H1 (cell line): Measurements from ENCODE around the gene ATP11A. TPM values are rescaled to one million over a fixed set of nuclear protein-coding genes. Genes with fewer than 3 reads are reported as not detected.

ENCODE experiments used
- E2F6 ChIP-seq: IDR thresholded peaks from 2 replicates; pipeline ENCODE4 v1.6.1; 2012; ENCODE audit warnings: inconsistent platforms
- EGR1 ChIP-seq: IDR thresholded peaks from 2 replicates; pipeline ENCODE4 v1.6.1; 2011; ENCODE audit warnings: low read depth, low read length, borderline replicate concordance
- MAFK ChIP-seq: IDR thresholded peaks from 2 replicates; pipeline ENCODE4 v1.6.1; 2012; ENCODE audit warnings: low read depth, mild to moderate bottlenecking, improper control_type of control experiment, low read length
- NANOG ChIP-seq: IDR thresholded peaks from 2 replicates; pipeline ENCODE4 v1.6.1; 2011; ENCODE audit warnings: low read length, low read depth, mild to moderate bottlenecking, inconsistent platforms; ENCODE audit not compliant: insufficient read depth, poor library complexity, severe bottlenecking
- POLR2AphosphoS5 ChIP-seq: IDR thresholded peaks from 2 replicates; pipeline ENCODE4 v1.6.1; 2011; ENCODE audit warnings: low read depth, low read length
- polyA plus RNA-seq, 7 experiments: library from polyadenylated mRNA; depleted of rRNA in 3 of 7; stranded (reverse) in 5 of 7; unstranded in 2 of 7; fragments of >200 nt in 5 of 7; fragments of 200-250 nt in 2 of 7; gene quantifications; 1 replicate in 5 of 7; 2 replicates in 1 of 7; 4 replicates in 1 of 7; pipeline versions ENCODE4 v1.2.1 to v1.2.3, GENCODE V29; 2011 to 2013; ENCODE audit warnings: missing spikeins in 2 of 7, mixed read lengths in 2 of 7
- total RNA-seq: library from RNA; stranded (reverse); fragmentation: NEBNext Ultra II Directional; extraction: Animal tissue kit (Norgen Biotek cat#: 25700); gene quantifications from 2 replicates; pipeline ENCODE4 v1.2.1, GENCODE V29; 2021

The ATP11A gene
- total and polyA plus RNA-seq, 2 of the 8 experiments (the other 6 are each of a cell fraction or from before 2014, with no cell fraction given): 28.8 to 72.9 TPM

GRCh38 chr13:112926993-112927392 is 237.2 kb downstream of the ATP11A start (continued):
- no peak for TF ChIP-seq NANOG
- no peak for TF ChIP-seq E2F6
- no peak for TF ChIP-seq MAFK
- no peak for TF ChIP-seq POLR2AphosphoS5
- TF ChIP-seq EGR1: no peak
